Hepatocyte (in vitro differentiated cells): ENCODE measurements around the gene COX4I1.

Experiments
- CTCF ChIP-seq: fragments of 200-600 bp; sonication (generic); IDR thresholded peaks from 2 replicates; pipeline ENCODE4 v1.5.1; 2016; ENCODE audit warnings: antibody characterized with exemption, mild to moderate bottlenecking; ENCODE audit not compliant: poor library complexity
- EZH2 ChIP-seq: fragments of 200-600 bp; sonication (generic); IDR thresholded peaks from 2 replicates; pipeline ENCODE4 v1.6.1; 2016; ENCODE audit warnings: antibody characterized with exemption, mild to moderate bottlenecking, borderline replicate concordance
- EZH2phosphoT487 ChIP-seq: fragments of 200-600 bp; sonication (generic); IDR thresholded peaks from one replicate; pipeline ENCODE4 v1.6.1; 2018; ENCODE audit warnings: antibody characterized with exemption, mild to moderate bottlenecking, low read depth, moderate library complexity; ENCODE audit not compliant: unreplicated experiment, severe bottlenecking

DNA sequence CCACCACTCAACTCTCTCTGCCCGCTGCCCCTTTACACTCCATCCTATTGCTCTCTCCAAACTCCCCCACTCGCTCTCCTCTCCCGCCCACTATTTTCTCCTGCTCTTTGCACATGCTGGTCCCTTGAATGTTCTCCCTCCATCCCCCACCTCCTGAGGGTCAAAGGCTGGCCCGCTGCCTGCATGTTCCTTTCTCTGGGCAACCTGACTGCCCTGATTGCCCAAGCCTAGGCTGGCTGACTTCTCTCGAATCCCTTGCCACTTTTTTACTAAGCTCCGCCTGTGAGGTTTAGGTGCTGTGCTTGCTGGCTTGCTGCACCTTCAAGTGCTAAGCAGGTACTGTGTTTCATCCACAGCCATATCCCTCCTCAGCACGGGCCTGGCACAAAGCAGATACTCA lies 2.9 kb upstream of the COX4I1 start:
- TF ChIP-seq CTCF (no peak), EZH2 (no peak), EZH2phosphoT487 (no peak)
